DND-41 (cell line): ENCODE measurements around the gene ZNF724.

Experiments used
- ATAC-seq: fragments of 200-7000 bp; cut with Tn5 transposase; 3 replicates; pipeline ENCODE4 v1.9.1; 2021; ENCODE audit warnings: low read depth; ENCODE audit not compliant: insufficient read depth
- DNase-seq: peaks from one replicate; pipeline ENCODE4 v3.0.0-alpha.2; 2020
- H2AFZ ChIP-seq: 2 replicates; pipeline ENCODE4 v1.6.0; 2012; ENCODE audit warnings: low read depth, low read length
- H3K27ac ChIP-seq: 2 replicates; pipeline ENCODE4 v1.5.1; 2012; ENCODE audit warnings: low read length, inconsistent platforms
- H3K27me3 ChIP-seq: fragments of 200-600 bp; sonication (generic); 2 replicates; pipeline ENCODE4 v1.6.0; 2012; ENCODE audit warnings: low read length, mild to moderate bottlenecking, inconsistent platforms; ENCODE audit not compliant: insufficient read depth, poor library complexity
- H3K36me3 ChIP-seq: 2 replicates; pipeline ENCODE4 v1.5.1; 2012; ENCODE audit warnings: low read length, inconsistent platforms; ENCODE audit not compliant: insufficient read depth
- H3K4me1 ChIP-seq: 2 replicates; pipeline ENCODE4 v1.5.1; 2012; ENCODE audit warnings: mild to moderate bottlenecking, low read length; ENCODE audit not compliant: insufficient read depth
- H3K4me2 ChIP-seq: 2 replicates; pipeline ENCODE4 v1.6.0; 2012; ENCODE audit warnings: mild to moderate bottlenecking, moderate library complexity, low read length, inconsistent platforms; ENCODE audit not compliant: insufficient read depth
- H3K4me3 ChIP-seq, 2 experiments: fragments of 200-600 bp in 1 of 2; shearing (Covaris generic) in 1 of 2; 2 replicates each; pipeline ENCODE4 v1.5.1; 2012 to 2016; ENCODE audit warnings: inconsistent platforms in 2 of 2, low read length in 2 of 2, mild to moderate bottlenecking in 2 of 2, low read depth in 1 of 2, moderate library complexity in 1 of 2
- H3K79me2 ChIP-seq: 2 replicates; pipeline ENCODE4 v1.6.0; 2012; ENCODE audit warnings: low read length, inconsistent platforms; ENCODE audit not compliant: insufficient read depth
- H3K9ac ChIP-seq: 2 replicates; pipeline ENCODE4 v1.6.0; 2012; ENCODE audit warnings: low read depth, mild to moderate bottlenecking, inconsistent platforms, low read length, moderate library complexity
- H3K9me3 ChIP-seq: 2 replicates; pipeline ENCODE4 v1.5.1; 2012; ENCODE audit warnings: low read length, moderate library complexity, mild to moderate bottlenecking, inconsistent platforms; ENCODE audit not compliant: insufficient read depth, severe bottlenecking
- H4K20me1 ChIP-seq: 2 replicates; pipeline ENCODE4 v1.6.0; 2012; ENCODE audit warnings: low read length; ENCODE audit not compliant: insufficient read depth
- CTCF ChIP-seq: IDR thresholded peaks from 2 replicates; pipeline ENCODE4 v1.5.1; 2012; ENCODE audit warnings: borderline replicate concordance, low read length, moderate library complexity, mild to moderate bottlenecking; ENCODE audit not compliant: poor library complexity, severe bottlenecking; ENCODE audit errors: extremely low read depth
- EZH2 ChIP-seq: IDR thresholded peaks from 3 replicates; pipeline ENCODE4 v1.6.1; 2012; ENCODE audit warnings: borderline replicate concordance, low read depth, mild to moderate bottlenecking, moderate library complexity, low read length, inconsistent platforms; ENCODE audit not compliant: severe bottlenecking

ZNF724 gene

GRCh38 chr19:23261496-23262020 lies 11.4 kb upstream of the ZNF724 start:
- TF ChIP-seq EZH2 (no peak), CTCF (no peak)
- peaks cover 10% of the 10 kb centered on the region for H3K79me2 ChIP-seq
- no peaks in the 10 kb centered on the region for H3K4me1 ChIP-seq
- no peaks in the 10 kb centered on the region for H4K20me1 ChIP-seq
- no peak overlapping the region for H3K27ac ChIP-seq
- no peaks in the 10 kb centered on the region for H3K9me3 ChIP-seq
- DNase-seq (no peak), ATAC-seq (no peak)
- no peak overlapping the region for H3K4me2 ChIP-seq
- peaks cover 64% of the 10 kb centered on the region for H3K36me3 ChIP-seq
- H3K9ac ChIP-seq: no peak overlapping the region
- no peaks in the 10 kb centered on the region for H3K27me3 ChIP-seq
- no peak overlapping the region for H2AFZ ChIP-seq
- no peak overlapping the region for H3K4me3 ChIP-seq

GRCh38 chr19:23260956-23261355 lies 10.8 kb upstream of the ZNF724 start:
- H3K27ac ChIP-seq: no peak overlapping the region
- no peaks in the 10 kb centered on the region for H3K4me1 ChIP-seq
- H3K36me3 ChIP-seq: peaks cover 69% of the 10 kb centered on the region
- TF ChIP-seq CTCF: no peak
- no peak for TF ChIP-seq EZH2
- no peak overlapping the region for H2AFZ ChIP-seq
- H3K9ac ChIP-seq: no peak overlapping the region
- H3K4me3 ChIP-seq: no peak overlapping the region
- H3K27me3 ChIP-seq: no peaks in the 10 kb centered on the region
- no peak overlapping the region for H3K4me2 ChIP-seq
- H3K9me3 ChIP-seq: no peaks in the 10 kb centered on the region
- peaks cover 7% of the 10 kb centered on the region for H3K79me2 ChIP-seq
- H4K20me1 ChIP-seq: no peaks in the 10 kb centered on the region
- DNase-seq (no peak), ATAC-seq (no peak)

GRCh38 chr19:23259961-23260360 lies 9.8 kb upstream of the ZNF724 start:
- Histone ChIP-seq H3K27ac (no peak overlapping the region), H3K27me3 (no peaks in the 10 kb centered on the region), H3K4me2 (no peak overlapping the region), H3K36me3 (peaks cover 71% of the 10 kb centered on the region), H3K9ac (no peak overlapping the region), H2AFZ (no peak overlapping the region), H3K4me1 (no peaks in the 10 kb centered on the region), H3K4me3 (no peak overlapping the region), H3K79me2 (peaks cover 5% of the 10 kb centered on the region), H3K9me3 (no peaks in the 10 kb centered on the region), H4K20me1 (no peaks in the 10 kb centered on the region)
- no peak for ATAC-seq
- no peak for TF ChIP-seq CTCF
- no peak for TF ChIP-seq EZH2
- no peak for DNase-seq

GRCh38 chr19:23255700-23256099 lies 5.5 kb upstream of the ZNF724 start:
- H3K79me2 ChIP-seq: 0 out of 2 replicates have a peak, but pooled peaks cover 4% of the 10 kb centered on the region
- H2AFZ ChIP-seq: no peak overlapping the region
- peaks cover 33% of the 10 kb centered on the region for H3K36me3 ChIP-seq
- H3K4me1 ChIP-seq: peaks cover 5% of the 10 kb centered on the region
- no peak for TF ChIP-seq EZH2
- TF ChIP-seq CTCF: no peak
- no peak overlapping the region for H3K4me2 ChIP-seq
- no peak overlapping the region for H3K27ac ChIP-seq
- DNase-seq (no peak), ATAC-seq (no peak)
- no peaks in the 10 kb centered on the region for H4K20me1 ChIP-seq
- no peaks in the 10 kb centered on the region for H3K9me3 ChIP-seq
- H3K27me3 ChIP-seq: no peaks in the 10 kb centered on the region
- H3K9ac ChIP-seq: no peak overlapping the region
- no peak overlapping the region for H3K4me3 ChIP-seq
